Keratinocyte (primary cell): ENCODE measurements around the gene KCNG2. TPM values are rescaled to one million over a fixed set of nuclear protein-coding genes. Genes with fewer than 3 reads are reported as not detected.

ENCODE experiments used
- DNase-seq: peaks from one replicate; pipeline ENCODE4 v3.0.0-alpha.2; 2011; ENCODE audit warnings: low read depth, missing footprints, low spot score
- FAIRE-seq: peaks from 2 replicates; lab custom pipeline; 2011; peaks lifted over from hg19 to GRCh38; lab: Jason Lieb, UNC
- H2AFZ ChIP-seq: 2 replicates; pipeline ENCODE4 v1.6.0; 2012; ENCODE audit warnings: low read length, control low read depth, inconsistent platforms; ENCODE audit not compliant: control insufficient read depth
- H3K27ac ChIP-seq: 2 replicates; pipeline ENCODE4 v1.5.1; 2011; ENCODE audit warnings: low read length; ENCODE audit not compliant: control insufficient read depth, insufficient read depth
- H3K27me3 ChIP-seq: 3 replicates; pipeline ENCODE4 v1.6.0; 2011; ENCODE audit warnings: low read length; ENCODE audit not compliant: control insufficient read depth, insufficient read depth; ENCODE audit errors: extremely low read depth
- H3K36me3 ChIP-seq, 2 experiments: 2 replicates in 1 of 2; 3 replicates in 1 of 2; pipeline ENCODE4 v1.5.1; 2011; ENCODE audit warnings: low read length in 2 of 2, mild to moderate bottlenecking in 1 of 2; ENCODE audit not compliant: control insufficient read depth in 2 of 2, insufficient read depth in 2 of 2; ENCODE audit errors: extremely low read depth in 1 of 2
- H3K4me1 ChIP-seq: 3 replicates; pipeline ENCODE4 v1.5.1; 2011; ENCODE audit warnings: low read length; ENCODE audit not compliant: control insufficient read depth, insufficient read depth; ENCODE audit errors: extremely low read depth
- H3K4me2 ChIP-seq: 3 replicates; pipeline ENCODE4 v1.6.0; 2011; ENCODE audit warnings: low read depth, low read length; ENCODE audit not compliant: control insufficient read depth, insufficient read depth; ENCODE audit errors: extremely low read depth
- H3K4me3 ChIP-seq, 3 experiments: fragments of 200-600 bp in 1 of 3; sonication (generic) in 1 of 3; 2 replicates in 2 of 3; 3 replicates in 1 of 3; pipeline ENCODE4 v1.5.1; 2011 to 2016; ENCODE audit warnings: low read length in 3 of 3, mild to moderate bottlenecking in 3 of 3, control low read depth in 2 of 3, inconsistent platforms in 1 of 3, low read depth in 1 of 3, mixed read lengths in 1 of 3, mixed run types in 1 of 3, moderate library complexity in 1 of 3; ENCODE audit not compliant: control insufficient read depth in 2 of 3, insufficient read depth in 2 of 3; ENCODE audit errors: extremely low read depth in 1 of 3
- H3K79me2 ChIP-seq: 2 replicates; pipeline ENCODE4 v1.6.0; 2012; ENCODE audit warnings: low read length; ENCODE audit not compliant: control insufficient read depth, insufficient read depth
- H3K9ac ChIP-seq: 3 replicates; pipeline ENCODE4 v1.6.0; 2011; ENCODE audit warnings: low read length; ENCODE audit not compliant: control insufficient read depth, insufficient read depth; ENCODE audit errors: extremely low read depth
- H3K9me1 ChIP-seq: 3 replicates; pipeline ENCODE4 v1.6.0; 2011; ENCODE audit warnings: low read length; ENCODE audit not compliant: control insufficient read depth, insufficient read depth; ENCODE audit errors: extremely low read depth
- H3K9me3 ChIP-seq: 2 replicates; pipeline ENCODE4 v1.5.1; 2012; ENCODE audit warnings: low read depth, low read length; ENCODE audit not compliant: control insufficient read depth
- H4K20me1 ChIP-seq: 3 replicates; pipeline ENCODE4 v1.6.0; 2011; ENCODE audit warnings: low read length; ENCODE audit not compliant: control insufficient read depth, insufficient read depth; ENCODE audit errors: extremely low read depth
- CTCF ChIP-seq, 3 experiments: IDR thresholded peaks in 1 of 3; conservative IDR thresholded peaks in 1 of 3; optimal IDR thresholded peaks in 1 of 3; 2 replicates in 2 of 3; 3 replicates in 1 of 3; pipeline versions ENCODE3 to v1.5.1; 2011; ENCODE audit warnings: low read length in 3 of 3, mild to moderate bottlenecking in 3 of 3, moderate library complexity in 2 of 3, control low read depth in 1 of 3, inconsistent platforms in 1 of 3; ENCODE audit not compliant: insufficient read depth in 2 of 3; ENCODE audit errors: extremely low read depth in 1 of 3
- EZH2 ChIP-seq: IDR thresholded peaks from one replicate; pipeline ENCODE4 v1.6.1; 2012; ENCODE audit warnings: inconsistent platforms, mild to moderate bottlenecking, low read length, moderate library complexity
- dilution Hi-C: fragments of 300-500 bp; cut with MboI; formaldehyde crosslinking; loops from one replicate; pipeline ENCODE4 v1.7.0; 2020; ENCODE audit warnings: low sequenced_read_pairs; ENCODE audit not compliant: extremely low pct_ligation_motif_present
- polyA plus RNA-seq, 5 experiments: library from polyadenylated mRNA; depleted of rRNA in 3 of 5; stranded (reverse) in 3 of 5; stranded (forward) in 1 of 5; unstranded in 1 of 5; fragments of >200 nt; gene quantifications; 1 replicate in 1 of 5; 2 replicates in 3 of 5; 3 replicates in 1 of 5; pipeline versions ENCODE4 v1.2.1 to v1.2.3, GENCODE V29; 2011 to 2012; ENCODE audit warnings: missing spikeins in 2 of 5, low read depth in 1 of 5, low replicate concordance in 1 of 5

KCNG2 gene
- polyA plus RNA-seq, 1 donor (not counting 4 experiments of a cell fraction or from before 2014, with no cell fraction given): not detected

DNA sequence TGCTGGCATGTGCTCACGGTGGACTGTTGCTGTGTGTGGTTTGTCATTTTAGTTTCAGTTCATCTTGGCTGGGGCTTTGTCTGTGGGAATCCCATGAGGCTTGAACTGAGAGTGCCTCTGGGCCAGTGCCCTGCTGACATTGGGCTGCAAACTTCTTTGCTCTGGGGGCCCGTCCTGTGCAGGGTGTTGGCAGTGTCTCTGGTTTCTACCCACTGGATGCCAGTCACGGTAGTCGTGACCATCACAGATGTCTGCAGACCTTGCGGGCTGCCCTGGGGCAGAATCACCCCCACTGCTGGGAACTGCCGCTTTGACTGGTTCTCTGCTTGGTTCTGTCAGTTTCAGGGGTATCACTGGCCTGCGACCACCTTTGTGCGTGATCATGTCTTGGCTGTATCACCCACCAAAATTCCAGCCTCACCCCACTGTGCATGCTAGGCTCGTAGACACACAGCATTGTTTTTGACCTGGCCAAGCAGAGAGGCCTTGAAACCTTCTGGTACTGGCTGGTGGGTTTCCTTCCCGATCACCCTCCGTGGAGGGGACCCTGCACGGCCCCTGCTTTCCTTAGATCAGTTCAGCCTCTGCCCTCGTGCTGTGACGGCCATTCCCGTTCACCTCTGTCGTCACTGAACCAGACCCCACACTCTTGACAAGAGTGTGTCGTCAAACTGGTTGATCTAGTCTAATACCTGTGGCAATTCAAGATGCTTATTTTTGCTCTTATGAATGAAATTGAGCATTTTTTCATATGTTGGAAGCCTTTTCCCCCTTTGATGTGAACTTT is 57.6 kb downstream of the KCNG2 start:
- Histone ChIP-seq H3K9me1 (no peaks in the 10 kb centered on the region), H3K9me3 (no peaks in the 10 kb centered on the region), H3K4me1 (peaks cover 2% of the 10 kb centered on the region), H2AFZ (no peak overlapping the region), H3K9ac (no peak overlapping the region), H3K4me3 (no peak overlapping the region), H4K20me1 (no peaks in the 10 kb centered on the region), H3K36me3 (no peaks in the 10 kb centered on the region), H3K79me2 (no peaks in the 10 kb centered on the region), H3K4me2 (no peak overlapping the region), H3K27ac (no peak overlapping the region), H3K27me3 (peaks cover 19% of the 10 kb centered on the region)
- dilution Hi-C loops: no loop called here
- FAIRE-seq (no peak), DNase-seq (no peak)
- no peak for TF ChIP-seq EZH2
- no peak for TF ChIP-seq CTCF (optimal IDR thresholded peaks at IDR 0.05 in 1 of 3, IDR thresholded peaks at IDR 0.05 in 1 of 3, conservative IDR thresholded peaks at IDR 0.05 in 1 of 3; ENCODE audit: extremely low read depth in 1 of 3, insufficient read depth in 2 of 3, low read length in 3 of 3)

- no peak for DNase-seq
- Histone ChIP-seq H3K4me2 (peak overlapping the region; percentile 48), H4K20me1 (no peaks in the 10 kb centered on the region), H2AFZ (no peak overlapping the region), H3K36me3 (no peaks in the 10 kb centered on the region), H3K9me3 (no peaks in the 10 kb centered on the region), H3K27me3 (peaks cover 19% of the 10 kb centered on the region), H3K9ac (no peak overlapping the region), H3K79me2 (no peaks in the 10 kb centered on the region), H3K4me3 (peak overlapping the region in 1 of 3 experiments; percentile 15), H3K27ac (no peak overlapping the region), H3K9me1 (no peaks in the 10 kb centered on the region), H3K4me1 (peaks cover 2% of the 10 kb centered on the region)
- no peak for FAIRE-seq
- TF ChIP-seq CTCF (optimal IDR thresholded peaks at IDR 0.05 in 1 of 3, IDR thresholded peaks at IDR 0.05 in 1 of 3, conservative IDR thresholded peaks at IDR 0.05 in 1 of 3; ENCODE audit: extremely low read depth in 1 of 3, insufficient read depth in 2 of 3, low read length in 3 of 3): no peak
- TF ChIP-seq EZH2: peak; percentile 28
- dilution Hi-C loops: no loop called here
These were observed 58.6 kb downstream of the KCNG2 start for GRCh38 chr18:79856119-79857007.
